G401 (cell line): Measurements from ENCODE around the gene XYLT2. TPM values are rescaled to one million over a fixed set of nuclear protein-coding genes. Genes with fewer than 3 reads are reported as not detected.
"Not testable (repeated sequence)": the region's sequence is repeated elsewhere in the genome, so short reads cannot be mapped to it uniquely, and the experiment has no call there.

Experiments
- DNase-seq: peaks from one replicate; pipeline ENCODE4 v3.0.0-alpha.2; 2015; ENCODE audit warnings: low spot score
- in situ Hi-C: cut with HindIII; loops from 2 replicates; pipeline ENCODE4 v1.10.0; 2016; ENCODE audit warnings: low sequenced_read_pairs, mixed read lengths
- total RNA-seq: library from RNA; depleted of rRNA; stranded (reverse); fragments of >200 nt; shearing (Covaris generic); gene quantifications from 2 replicates; pipeline ENCODE4 v1.2.3, GENCODE V29; 2014

The XYLT2 gene
- total RNA-seq, 1 experiment from 2014 or later = 33.5 TPM

DNA sequence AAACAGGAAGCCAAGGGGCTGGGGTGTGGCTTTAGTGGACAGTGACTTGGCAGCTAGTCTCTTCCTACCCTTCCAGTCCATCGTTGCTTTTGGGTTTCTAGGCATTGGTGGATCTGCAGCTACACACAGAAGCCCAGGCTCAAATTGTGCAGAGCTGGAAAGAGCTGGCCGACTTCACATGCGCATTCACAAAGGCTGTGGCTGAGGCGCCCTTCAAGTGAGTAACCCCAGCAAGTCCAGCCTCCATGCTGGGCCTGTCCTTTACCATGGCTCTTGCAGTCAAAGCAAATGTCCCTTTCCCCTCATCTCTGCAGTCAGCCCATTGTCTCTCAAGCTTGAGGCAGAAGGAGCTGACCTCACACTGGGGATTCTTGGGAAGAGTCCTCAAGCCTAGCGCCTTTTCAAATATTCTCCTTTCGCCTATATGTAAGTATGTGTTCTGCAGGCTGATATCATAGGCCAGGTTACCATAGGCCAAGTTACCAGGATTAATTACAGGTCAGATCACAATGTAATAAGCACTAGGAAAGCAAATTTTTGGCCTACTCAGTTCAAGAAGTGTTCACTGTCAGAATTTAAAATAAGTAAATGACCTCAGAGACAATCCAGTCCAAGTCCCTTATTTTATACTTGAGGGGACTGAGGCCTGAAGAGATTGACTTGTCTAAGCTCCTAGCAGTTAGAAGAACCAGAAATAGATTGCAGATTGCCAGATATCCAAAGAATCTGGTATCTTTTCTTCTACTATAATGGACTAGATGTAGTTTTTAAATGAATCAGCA, 33.6 kb downstream of the XYLT2 start:
- no peak for DNase-seq
- in situ Hi-C loops = no loop called here

DNA sequence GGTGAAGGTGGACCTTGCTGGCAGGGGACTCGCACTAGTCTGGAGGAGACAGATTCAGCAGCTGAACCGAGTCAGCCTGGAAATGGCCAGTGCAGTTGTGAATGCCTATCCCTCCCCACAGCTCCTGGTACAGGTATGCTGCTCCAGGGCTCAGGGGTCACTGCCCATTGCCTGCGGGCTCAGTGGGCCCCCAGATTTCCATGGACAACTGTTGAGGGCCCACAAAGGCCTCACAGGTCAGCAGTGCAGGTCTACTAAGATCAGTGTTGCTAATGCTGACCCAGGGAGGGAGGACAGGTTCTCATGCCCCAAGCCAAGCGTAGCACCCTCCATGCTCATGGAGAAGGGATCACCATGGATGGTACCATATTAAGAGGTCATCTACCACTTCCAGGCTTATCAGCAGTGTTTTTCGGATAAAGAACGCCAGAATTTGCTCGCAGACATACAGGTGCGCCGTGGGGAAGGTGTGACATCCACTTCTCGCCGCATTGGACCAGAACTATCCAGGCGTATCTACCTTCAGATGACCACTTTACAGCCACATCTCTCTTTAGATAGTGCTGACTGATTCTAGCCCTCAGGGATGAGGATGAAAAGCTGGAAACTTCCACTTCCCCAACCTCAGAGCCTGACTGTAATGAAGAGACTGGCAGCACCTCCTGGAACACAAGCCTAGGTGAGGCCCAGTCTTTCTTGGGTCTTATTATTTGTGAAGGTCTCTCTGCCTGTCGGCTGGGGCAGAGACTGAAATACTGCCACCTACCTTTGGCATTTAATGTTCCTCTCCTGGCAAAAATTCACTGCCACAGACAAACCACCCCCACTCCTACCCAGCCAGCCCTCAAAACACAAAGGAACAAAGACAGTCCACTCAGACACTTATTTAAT, 34.7 kb downstream of the XYLT2 start:
- in situ Hi-C loops = no loop called here

DNA sequence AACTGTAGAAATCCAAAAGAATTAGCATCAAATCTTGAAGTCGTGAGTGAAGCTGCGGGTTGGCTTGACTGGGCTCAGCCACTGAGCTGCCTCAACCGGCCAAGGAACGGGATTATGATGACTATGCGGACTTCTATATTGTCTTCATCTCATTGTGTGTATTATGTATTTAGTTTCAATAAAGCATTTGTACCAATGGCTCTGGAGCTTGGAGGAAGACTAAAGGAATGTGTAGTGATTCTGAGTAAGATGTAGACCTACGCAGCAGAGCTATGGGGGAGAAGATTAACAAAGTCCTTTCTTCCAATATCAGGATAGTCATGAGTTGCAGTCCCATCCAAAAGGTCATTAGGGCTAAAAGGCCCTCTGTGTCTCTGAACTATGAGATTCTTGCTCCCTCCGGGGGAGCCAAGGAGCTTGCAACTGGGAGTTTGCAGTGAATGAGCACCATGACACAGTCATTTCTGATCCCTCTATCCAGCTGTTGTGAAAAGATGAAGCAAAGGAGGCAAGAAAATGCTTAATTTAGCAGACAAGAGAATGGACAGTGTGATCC, 35.4 kb downstream of the XYLT2 start:
- DNase-seq = no peak
- in situ Hi-C loops = no loop called here

More for the DNA sequence above, 34.7 kb downstream of the XYLT2 start:
- DNase-seq = no peak

DNA sequence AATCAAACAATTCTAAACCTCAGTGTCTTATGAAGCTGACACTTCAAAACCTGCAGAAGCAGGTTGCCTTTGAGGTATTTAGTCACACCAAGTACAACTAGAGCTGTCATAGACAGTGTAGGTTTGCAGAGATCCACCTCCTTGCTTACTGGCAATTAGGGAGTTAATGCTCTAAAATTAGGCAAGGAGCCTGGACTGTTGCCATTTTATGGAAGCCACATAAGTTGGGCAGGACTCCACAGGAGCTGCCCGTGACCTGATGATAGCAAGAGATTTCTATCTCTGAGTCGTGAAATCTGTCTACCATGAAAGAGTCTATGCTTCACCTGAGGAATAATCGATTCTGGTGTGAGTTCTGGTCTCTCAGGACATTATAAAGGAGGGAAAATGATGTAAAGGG, 36.0 kb downstream of the XYLT2 start:
- DNase-seq = no peak
- in situ Hi-C loops = no loop called here

DNA sequence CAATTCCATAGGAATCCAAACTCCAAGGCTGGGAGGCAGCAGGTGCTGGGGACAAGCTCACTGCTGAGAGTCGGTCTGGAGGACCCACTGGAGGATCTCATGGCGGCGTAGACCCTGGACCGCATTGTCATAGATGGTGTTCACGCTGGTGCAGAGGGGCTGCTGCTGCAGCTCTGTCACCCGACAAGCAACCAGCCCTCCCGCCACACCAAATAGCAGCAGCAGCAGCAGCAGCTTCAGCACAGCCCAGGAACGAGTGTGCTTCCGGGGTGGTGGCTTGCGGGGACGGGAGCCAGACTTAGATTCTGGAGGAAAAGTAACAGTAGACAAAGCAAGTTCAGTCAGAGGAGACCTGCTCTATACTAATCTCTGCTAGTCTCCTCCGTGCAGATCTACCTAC, 37.0 kb downstream of the XYLT2 start:
- in situ Hi-C loops = no loop called here
- DNase-seq = no peak

DNA sequence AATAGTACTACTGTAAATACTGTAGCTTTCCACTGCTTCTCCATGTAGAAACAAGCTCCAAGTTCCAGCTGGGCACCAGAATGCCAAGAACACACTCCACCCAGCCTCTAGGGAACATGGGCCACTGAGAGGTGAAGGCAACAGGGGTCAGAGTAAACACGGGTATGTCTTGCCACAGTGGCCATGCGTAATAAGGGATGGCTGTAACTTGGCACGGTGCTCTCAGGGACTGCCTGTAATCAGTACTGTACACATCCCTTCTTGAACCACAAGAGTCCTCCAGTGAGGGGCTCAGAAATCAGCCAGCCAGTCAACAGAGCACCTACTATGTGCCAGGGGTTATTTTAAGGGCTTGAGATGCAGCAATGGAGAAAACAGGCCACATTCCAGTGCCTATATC, 40.6 kb downstream of the XYLT2 start:
- no peak for DNase-seq

DNA sequence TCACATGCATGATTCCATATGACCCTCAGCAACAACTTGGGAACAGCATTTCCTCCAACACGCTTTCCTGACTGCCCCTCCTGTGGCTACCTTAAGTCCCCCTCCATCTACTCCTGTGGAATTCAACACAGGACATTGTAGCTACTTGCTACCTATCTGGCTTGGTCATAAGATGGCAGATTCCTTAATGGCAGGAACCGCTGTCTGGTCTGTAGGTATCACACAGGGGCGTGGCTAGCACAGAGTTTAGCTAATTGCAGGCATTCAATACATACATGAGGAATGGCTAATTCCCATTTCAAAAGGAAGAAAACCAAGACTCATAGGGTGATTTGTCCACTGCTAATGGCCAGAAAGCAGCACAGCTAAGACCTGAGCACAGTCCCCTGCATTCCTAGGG, 42.8 kb downstream of the XYLT2 start:
- DNase-seq = no peak
- in situ Hi-C loops = no loop called here

More for the DNA sequence above, 40.6 kb downstream of the XYLT2 start:
- in situ Hi-C loops = no loop called here

DNA sequence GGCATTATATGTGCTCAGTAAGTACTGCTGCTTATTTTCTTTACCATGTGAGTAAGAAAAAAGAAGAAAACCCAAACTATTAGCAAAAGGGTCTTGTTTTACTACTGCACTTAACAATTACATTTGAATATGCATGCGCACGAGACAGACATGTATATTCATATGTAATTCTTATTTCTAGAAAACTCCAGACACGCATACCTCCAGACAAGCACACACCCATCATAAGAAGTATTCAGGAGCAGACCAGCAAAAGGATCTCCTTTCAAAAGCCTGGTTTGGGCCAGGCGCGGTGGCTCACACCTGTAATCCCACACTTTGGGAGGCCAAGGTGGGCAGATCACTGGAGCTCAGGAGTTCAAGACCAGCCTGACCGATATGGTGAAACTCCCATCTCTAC, 43.6 kb downstream of the XYLT2 start:
- in situ Hi-C loops = no loop called here
- no peak for DNase-seq

DNA sequence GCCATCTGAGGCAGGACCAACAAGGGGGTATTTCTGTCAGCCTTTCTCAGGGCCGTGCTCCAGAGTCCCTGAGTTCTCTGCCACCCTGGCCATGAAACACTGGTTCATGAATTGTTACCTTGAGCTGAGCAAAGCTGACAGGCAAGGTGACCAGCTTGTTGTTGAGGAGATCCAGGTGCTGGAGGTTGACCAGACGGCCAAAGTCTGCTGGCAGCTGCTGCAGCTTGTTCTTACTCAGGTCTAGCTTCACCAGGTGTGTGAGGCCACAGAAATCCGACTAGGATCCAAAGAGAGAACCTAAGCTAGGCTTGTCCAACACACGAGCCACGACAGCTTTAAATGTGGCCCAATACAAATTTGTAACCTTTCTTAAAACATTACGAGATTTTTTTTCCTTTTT, 46.7 kb downstream of the XYLT2 start:
- in situ Hi-C loops = no loop called here
- no peak for DNase-seq

DNA sequence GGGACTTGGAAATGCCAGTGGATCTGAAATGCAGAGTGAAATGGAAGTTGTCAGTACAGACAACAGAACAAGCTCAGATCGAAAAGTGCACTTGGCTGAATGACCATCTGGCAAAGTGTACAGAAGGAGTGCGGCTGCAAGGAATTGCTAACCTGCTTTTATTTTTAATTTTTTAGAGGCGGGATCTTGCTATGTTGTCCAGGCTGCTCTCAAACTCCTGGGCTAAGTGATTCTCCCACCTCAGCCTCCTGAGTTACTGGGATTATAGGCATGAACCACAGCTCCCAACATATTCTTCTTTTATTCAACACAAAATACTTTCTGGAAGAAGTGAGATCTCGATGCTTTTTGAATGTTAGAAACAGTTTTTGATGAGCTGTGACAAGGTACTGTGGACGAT, 47.8 kb downstream of the XYLT2 start:
- DNase-seq = no peak
- in situ Hi-C loops = no loop called here

DNA sequence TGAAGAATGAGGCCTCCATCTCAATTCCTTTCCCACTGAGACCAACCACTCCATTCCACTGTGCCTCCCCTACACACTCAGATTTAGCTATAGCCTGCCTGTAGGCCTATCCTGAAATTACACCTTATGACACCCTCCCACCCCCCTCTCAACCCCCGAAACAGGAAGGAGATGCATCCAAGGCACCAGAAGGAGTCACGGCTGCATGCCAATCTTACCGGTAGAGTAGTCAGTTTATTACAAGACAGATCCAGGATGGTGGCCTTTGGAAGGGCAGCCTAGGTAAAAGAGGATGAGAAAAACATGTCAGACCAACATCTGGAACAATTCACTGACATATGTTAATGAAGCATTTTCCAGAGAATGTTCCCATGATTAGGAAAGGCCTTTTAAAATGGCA, 48.8 kb downstream of the XYLT2 start:
- DNase-seq = no peak
- in situ Hi-C loops = no loop called here

DNA sequence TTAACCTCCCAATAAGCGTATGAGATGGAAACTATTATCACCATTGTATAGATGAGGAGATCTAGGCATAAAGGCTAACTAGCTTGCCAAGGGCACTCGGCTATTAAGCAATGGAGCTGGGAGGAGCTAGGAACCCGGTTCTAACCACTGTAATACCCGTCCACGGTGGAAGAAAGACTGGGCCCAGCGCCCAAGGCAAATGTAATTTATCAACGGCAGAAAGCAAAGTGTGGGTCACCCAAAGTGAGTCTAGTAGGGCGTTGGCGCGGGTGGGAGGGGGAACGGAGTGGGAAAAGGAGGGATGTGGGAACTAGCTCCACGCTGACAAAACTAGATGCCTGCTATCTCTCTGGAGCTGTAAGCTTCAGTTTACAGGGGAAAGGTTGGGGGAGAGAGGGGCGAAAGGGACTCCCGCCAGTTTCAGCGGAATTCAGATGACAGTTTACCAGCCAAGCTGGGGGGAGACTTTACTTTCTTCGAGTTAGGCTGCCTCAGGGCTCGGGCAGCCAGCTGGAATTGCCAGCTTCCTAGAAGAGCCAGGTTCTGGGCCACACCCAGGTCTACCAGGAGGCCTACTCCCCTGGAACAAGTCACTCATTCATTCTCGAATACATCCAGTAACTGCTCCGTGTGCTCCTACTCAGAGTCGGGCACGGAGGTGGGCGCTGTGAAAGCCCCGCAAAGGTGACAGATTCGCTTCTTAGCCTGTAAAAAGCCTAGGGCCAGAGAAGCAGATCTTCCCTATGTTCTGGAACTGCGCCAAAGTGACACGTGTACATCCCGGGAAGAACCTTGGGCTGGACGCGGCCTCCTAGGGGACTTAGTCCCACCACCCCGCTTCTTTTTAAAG, 50.6 kb downstream of the XYLT2 start:
- DNase-seq = peak; percentile 23

DNA sequence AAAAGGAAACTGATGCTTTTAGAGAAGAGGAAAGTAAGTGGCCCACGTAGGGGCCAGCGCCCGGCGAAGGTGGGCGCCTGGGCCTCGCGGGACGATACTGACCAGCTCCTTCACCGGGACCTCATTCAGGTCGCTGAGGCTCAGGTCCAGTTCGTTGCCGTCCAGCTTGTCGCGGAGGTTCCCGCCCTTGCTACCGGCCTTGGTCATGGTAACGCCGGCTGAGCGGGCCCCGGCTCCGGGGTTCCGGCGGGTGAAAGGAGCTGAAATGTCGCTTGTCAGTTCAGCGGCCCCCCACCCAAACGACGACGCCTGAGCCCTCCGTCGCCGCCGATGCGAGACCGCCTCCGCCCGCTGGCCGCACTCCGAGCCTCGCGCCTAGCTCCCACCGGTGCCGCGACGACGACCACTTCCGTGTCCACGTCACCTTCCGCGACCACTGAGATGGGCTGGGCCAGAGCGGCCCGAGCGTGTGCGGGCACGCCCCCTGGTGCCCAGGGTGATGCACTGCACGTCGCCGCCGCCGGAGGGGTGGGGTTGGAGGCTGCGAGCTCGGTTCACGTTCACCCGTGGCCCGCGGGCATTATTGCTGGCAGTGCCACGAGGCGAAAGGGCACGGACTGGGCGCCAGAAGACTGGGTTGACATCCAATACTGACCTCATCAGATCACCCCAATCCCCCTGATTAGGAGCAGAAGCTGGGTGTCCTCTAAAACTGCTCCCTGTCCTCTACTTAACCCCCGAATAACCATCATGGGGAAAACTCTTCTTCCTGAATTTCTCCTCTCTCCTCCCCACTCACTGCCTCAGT, 51.4 kb downstream of the XYLT2 start, which contains the start of gene LRRC59:
LRRC59 (minus strand) TSS at position 413 of the 808 bp plus-strand sequence; CDS start at position 207, 206 bp downstream.
- in situ Hi-C loops = no loop called here

More for the DNA sequence above, 50.6 kb downstream of the XYLT2 start:
- in situ Hi-C loops = no loop called here

DNA sequence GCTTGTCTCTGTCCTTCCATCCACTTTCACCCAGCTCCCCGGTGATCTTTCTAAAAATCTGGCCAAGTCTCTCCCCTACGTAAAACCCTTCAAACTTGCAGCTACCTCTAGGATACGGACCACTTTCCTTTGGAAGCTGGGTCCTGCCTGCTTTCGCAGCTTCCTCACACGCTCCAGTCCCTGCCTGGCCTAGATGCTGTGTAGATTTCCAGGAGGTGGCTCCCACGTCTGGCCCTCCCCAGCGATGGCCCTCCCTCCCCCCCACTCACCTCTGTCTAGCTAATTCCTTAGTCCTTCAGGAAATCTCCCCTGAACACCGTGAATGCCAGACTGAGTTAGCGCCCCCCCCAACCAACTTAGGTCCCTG, 52.0 kb downstream of the XYLT2 start:
- DNase-seq = no peak
- in situ Hi-C loops = no loop called here

More for the DNA sequence above, 51.4 kb downstream of the XYLT2 start, which contains the start of gene LRRC59:
- DNase-seq = peak; percentile 78

DNA sequence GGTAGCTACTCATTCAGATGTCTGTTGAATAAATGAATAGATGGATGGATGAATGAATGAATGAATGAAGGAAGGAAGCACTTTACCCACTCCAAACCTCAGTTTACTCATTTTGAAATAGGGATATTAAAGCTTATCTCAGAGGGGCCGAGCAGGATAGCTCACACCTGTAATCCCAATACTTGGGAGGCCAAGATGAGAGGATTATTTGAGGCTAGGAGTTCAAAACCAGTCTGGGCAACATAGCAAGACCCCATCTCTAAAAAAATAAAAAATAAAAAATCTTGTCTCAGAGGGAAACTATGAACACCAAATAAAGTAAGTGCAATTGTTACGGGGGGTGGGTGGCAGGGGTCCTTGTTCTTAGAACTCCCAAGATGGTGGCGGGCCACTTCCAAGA, 52.7 kb downstream of the XYLT2 start:
- DNase-seq, in situ Hi-C loops: not testable (repeated sequence)

DNA sequence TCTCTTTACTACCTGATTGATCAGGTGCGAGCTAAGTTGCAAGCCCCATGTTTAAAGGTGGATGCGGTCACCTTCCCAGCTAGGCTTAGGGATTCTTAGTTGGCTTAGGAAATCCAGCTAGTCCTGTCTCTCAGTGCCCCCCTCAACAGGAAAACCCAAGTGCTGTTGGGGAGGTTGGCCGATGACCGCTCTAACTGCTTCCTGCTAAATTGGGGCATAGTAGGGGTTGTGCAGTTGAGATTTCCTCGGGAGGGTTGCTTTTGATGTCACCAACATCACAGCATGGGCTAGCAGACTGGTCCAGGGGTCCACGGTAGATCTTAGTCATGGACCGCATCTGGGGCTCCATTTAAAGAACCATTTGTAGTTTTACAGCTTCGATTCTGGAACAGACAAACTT, 53.7 kb downstream of the XYLT2 start:
- in situ Hi-C loops, DNase-seq: not testable (repeated sequence)

DNA sequence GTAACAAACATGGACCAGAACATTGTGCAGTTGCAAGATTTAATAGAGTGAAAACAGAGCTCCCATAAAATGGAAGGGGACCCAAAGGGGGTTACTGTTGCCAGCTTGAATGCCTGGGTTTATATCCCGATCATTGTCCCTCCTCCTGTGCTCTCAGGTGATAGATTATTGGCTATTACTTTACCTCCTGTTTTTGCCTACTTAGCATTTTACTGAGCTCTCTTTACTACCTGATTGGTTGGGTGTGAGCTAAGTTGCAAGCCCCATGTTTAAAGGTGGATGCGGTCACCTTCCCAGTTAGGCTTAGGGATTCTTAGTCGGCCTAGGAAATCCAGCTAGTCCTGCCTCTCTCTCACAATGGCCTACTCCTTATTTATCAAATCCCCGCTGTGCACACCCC, 59.4 kb downstream of the XYLT2 start:
- in situ Hi-C loops, DNase-seq: not testable (repeated sequence)

DNA sequence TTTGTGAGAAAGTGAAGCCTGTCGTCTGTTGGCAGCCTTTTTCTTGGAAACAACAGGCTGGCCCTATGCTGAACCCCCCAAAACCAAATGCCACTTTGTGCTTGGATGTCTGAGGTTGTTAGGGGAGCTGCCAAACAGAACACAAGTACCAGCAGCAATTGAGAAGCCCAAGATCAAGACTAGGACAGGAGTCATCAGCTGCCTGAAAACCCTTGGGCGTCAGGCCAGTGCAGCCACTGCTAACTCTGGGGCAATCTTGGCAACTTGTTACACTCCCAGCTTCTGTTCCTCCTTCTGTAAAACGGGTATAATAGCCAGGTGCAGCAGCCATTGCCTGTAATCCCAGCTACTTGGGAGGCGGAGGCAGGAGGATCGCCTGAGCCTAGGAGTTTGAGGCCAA, 60.7 kb downstream of the XYLT2 start:
- no peak for DNase-seq
- in situ Hi-C loops = no loop called here
